ENCODE data around the gene PRSS36.

The PRSS36 gene

GRCh38 chr16:31192856-31193642 lies 43.2 kb upstream of the PRSS36 start:
- Histone ChIP-seq H4K20me1 (ENCODE audit: insufficient read depth, low read length) (peaks cover 2% of the 10 kb centered on the region; the same call in 1 of the 2 replicates), H2AFZ (ENCODE audit: low read length) (no peak overlapping the region), H3K9me2 (ENCODE audit: low read depth, low read length) (no peaks in the 10 kb centered on the region), H3K4me2 (ENCODE audit: low read length) (no peak overlapping the region), H3K79me2 (ENCODE audit: insufficient read depth, low read length) (no peaks in the 10 kb centered on the region), H3K4me3 (ENCODE audit: low read depth, low read length, poor library complexity, severe bottlenecking) (no peak overlapping the region), H3K9ac (ENCODE audit: low read length) (no peak overlapping the region), H3K9me3 (ENCODE audit: low read length) (no peaks in the 10 kb centered on the region), H3K36me3 (ENCODE audit: insufficient read depth, low read length) (peaks cover 90% of the 10 kb centered on the region), H3F3A (ENCODE audit: insufficient read depth, low read length) (peaks cover 12% of the 10 kb centered on the region), H3K27ac (ENCODE audit: low read depth, low read length, poor library complexity, severe bottlenecking) (no peak overlapping the region), H3K4me1 (ENCODE audit: insufficient read depth, low read length, severe bottlenecking) (no peaks in the 10 kb centered on the region), H3K27me3 (ENCODE audit: insufficient read depth, low read length) (no peaks in the 10 kb centered on the region)
- TF ChIP-seq CTCF (IDR thresholded peaks at IDR 0.05; ENCODE audit: low read length) = no peak
- no peak for TF ChIP-seq EZH2 (IDR thresholded peaks at IDR 0.05; ENCODE audit: borderline replicate concordance, low read length)

GRCh38 chr16:31191697-31192428 lies 42.0 kb upstream of the PRSS36 start:
- no peak overlapping the region for H3K4me3 ChIP-seq (ENCODE audit: low read depth, low read length, poor library complexity, severe bottlenecking)
- H3K4me2 ChIP-seq (ENCODE audit: low read length) = no peak overlapping the region
- no peaks in the 10 kb centered on the region for H3K27me3 ChIP-seq (ENCODE audit: insufficient read depth, low read length)
- peaks cover 12% of the 10 kb centered on the region for H3F3A ChIP-seq (ENCODE audit: insufficient read depth, low read length)
- no peak overlapping the region for H2AFZ ChIP-seq (ENCODE audit: low read length)
- no peak overlapping the region for H3K27ac ChIP-seq (ENCODE audit: low read depth, low read length, poor library complexity, severe bottlenecking)
- no peaks in the 10 kb centered on the region for H3K9me2 ChIP-seq (ENCODE audit: low read depth, low read length)
- no peaks in the 10 kb centered on the region for H3K4me1 ChIP-seq (ENCODE audit: insufficient read depth, low read length, severe bottlenecking)
- H4K20me1 ChIP-seq (ENCODE audit: insufficient read depth, low read length) = peaks cover 2% of the 10 kb centered on the region; the same call in 1 of the 2 replicates
- peaks cover 96% of the 10 kb centered on the region for H3K36me3 ChIP-seq (ENCODE audit: insufficient read depth, low read length)
- H3K9me3 ChIP-seq (ENCODE audit: low read length) = no peaks in the 10 kb centered on the region
- no peak for TF ChIP-seq CTCF (IDR thresholded peaks at IDR 0.05; ENCODE audit: low read length)
- no peak for TF ChIP-seq EZH2 (IDR thresholded peaks at IDR 0.05; ENCODE audit: borderline replicate concordance, low read length)
- no peaks in the 10 kb centered on the region for H3K79me2 ChIP-seq (ENCODE audit: insufficient read depth, low read length)
- H3K9ac ChIP-seq (ENCODE audit: low read length) = no peak overlapping the region

GRCh38 chr16:31190818-31191444 lies 41.1 kb upstream of the PRSS36 start:
- 0 out of 2 replicates have a peak, but pooled peaks cover 4% of the 10 kb centered on the region for H3K79me2 ChIP-seq (ENCODE audit: insufficient read depth, low read length)
- H3K27me3 ChIP-seq (ENCODE audit: insufficient read depth, low read length) = no peaks in the 10 kb centered on the region
- no peak overlapping the region for H3K4me2 ChIP-seq (ENCODE audit: low read length)
- no peak overlapping the region for H2AFZ ChIP-seq (ENCODE audit: low read length)
- H3K27ac ChIP-seq (ENCODE audit: low read depth, low read length, poor library complexity, severe bottlenecking) = no peak overlapping the region
- TF ChIP-seq EZH2 (IDR thresholded peaks at IDR 0.05; ENCODE audit: borderline replicate concordance, low read length) (no peak), CTCF (IDR thresholded peaks at IDR 0.05; ENCODE audit: low read length) (no peak)
- H3K9me3 ChIP-seq (ENCODE audit: low read length) = no peaks in the 10 kb centered on the region
- peaks cover 12% of the 10 kb centered on the region for H3F3A ChIP-seq (ENCODE audit: insufficient read depth, low read length)
- H3K9ac ChIP-seq (ENCODE audit: low read length) = no peak overlapping the region
- no peaks in the 10 kb centered on the region for H3K9me2 ChIP-seq (ENCODE audit: low read depth, low read length)
- no peaks in the 10 kb centered on the region for H3K4me1 ChIP-seq (ENCODE audit: insufficient read depth, low read length, severe bottlenecking)
- H4K20me1 ChIP-seq (ENCODE audit: insufficient read depth, low read length) = peaks cover 2% of the 10 kb centered on the region; the same call in 1 of the 2 replicates
- peaks cover 100% of the 10 kb centered on the region for H3K36me3 ChIP-seq (ENCODE audit: insufficient read depth, low read length)
- H3K4me3 ChIP-seq (ENCODE audit: low read depth, low read length, poor library complexity, severe bottlenecking) = no peak overlapping the region

All from OCI-LY1 (cell line).